ENCODE data around the gene PALD1.

PALD1 gene

DNA sequence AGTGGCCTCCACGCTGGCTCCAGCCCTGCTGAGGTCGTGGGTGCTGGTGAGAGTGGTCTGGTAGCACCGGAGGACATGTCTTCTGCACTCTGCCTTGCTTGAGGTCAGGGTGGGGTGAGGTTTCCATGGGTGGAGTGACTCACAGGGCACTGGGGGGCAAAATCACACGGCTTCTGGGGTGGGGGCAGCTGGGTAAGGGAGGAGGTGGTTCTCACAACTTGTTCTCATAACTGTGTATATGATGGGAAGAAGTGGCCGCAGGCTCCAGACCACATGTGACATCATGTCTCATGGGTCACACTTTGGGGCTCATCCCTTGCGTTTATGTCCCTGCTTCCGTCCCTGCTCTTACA, 124.9 kb downstream of the PALD1 start:
- Histone ChIP-seq H3K4me2 (ENCODE audit: low read depth, low read length, poor library complexity, severe bottlenecking) (no peak overlapping the region), H3K9me3 (ENCODE audit: insufficient read depth, low read length) (no peaks in the 10 kb centered on the region), H3K9me2 (replicated peaks; ENCODE audit: insufficient read depth, low read length) (no peaks in the 10 kb centered on the region), H3K9ac (ENCODE audit: low read length) (no peak overlapping the region), H2AFZ (ENCODE audit: low read depth, low read length, severe bottlenecking) (no peak overlapping the region), H3K79me2 (ENCODE audit: insufficient read depth, low read length) (no peaks in the 10 kb centered on the region), H3K4me3 (ENCODE audit: insufficient read depth, low read length, poor library complexity, severe bottlenecking) (no peak overlapping the region), H3F3A (ENCODE audit: insufficient read depth) (no peaks in the 10 kb centered on the region), H3K36me3 (ENCODE audit: low read length) (no peaks in the 10 kb centered on the region), H3K27ac (ENCODE audit: low read depth, low read length) (no peak overlapping the region), H3K27me3 (ENCODE audit: low read length) (no peaks in the 10 kb centered on the region), H4K20me1 (ENCODE audit: low read depth, low read length) (no peaks in the 10 kb centered on the region)
- no peak for TF ChIP-seq EZH2phosphoT487 (conservative IDR thresholded peaks at IDR 0.05; ENCODE audit: low read length)
- TF ChIP-seq, protein P1, sequence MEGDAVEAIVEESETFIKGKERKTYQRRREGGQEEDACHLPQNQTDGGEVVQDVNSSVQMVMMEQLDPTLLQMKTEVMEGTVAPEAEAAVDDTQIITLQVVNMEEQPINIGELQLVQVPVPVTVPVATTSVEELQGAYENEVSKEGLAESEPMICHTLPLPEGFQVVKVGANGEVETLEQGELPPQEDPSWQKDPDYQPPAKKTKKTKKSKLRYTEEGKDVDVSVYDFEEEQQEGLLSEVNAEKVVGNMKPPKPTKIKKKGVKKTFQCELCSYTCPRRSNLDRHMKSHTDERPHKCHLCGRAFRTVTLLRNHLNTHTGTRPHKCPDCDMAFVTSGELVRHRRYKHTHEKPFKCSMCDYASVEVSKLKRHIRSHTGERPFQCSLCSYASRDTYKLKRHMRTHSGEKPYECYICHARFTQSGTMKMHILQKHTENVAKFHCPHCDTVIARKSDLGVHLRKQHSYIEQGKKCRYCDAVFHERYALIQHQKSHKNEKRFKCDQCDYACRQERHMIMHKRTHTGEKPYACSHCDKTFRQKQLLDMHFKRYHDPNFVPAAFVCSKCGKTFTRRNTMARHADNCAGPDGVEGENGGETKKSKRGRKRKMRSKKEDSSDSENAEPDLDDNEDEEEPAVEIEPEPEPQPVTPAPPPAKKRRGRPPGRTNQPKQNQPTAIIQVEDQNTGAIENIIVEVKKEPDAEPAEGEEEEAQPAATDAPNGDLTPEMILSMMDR (IDR thresholded peaks at IDR 0.05; ENCODE audit: insufficient read depth, low read length, poor library complexity, severe bottlenecking), result no peak

DNA sequence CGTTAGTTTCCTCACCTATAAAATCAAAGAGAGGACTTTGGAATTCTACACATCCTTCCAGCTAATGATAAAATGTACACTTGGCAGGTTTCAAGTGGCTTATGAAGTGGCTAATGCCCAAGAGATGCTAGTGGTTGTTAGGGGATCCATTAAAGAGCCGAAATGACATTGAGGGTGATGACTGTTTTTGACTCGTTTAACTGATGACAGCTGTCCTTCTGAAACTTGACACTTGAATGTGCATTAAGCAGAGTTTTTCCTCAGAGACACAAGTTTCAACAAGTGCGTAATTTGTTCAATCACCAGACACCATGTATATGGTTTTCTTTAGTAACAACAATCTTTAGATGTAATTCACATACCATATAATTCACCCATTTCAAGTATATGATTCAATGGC, 125.5 kb downstream of the PALD1 start:
- H3K4me3 ChIP-seq (ENCODE audit: insufficient read depth, low read length, poor library complexity, severe bottlenecking), result no peak overlapping the region
- no peaks in the 10 kb centered on the region for H3K36me3 ChIP-seq (ENCODE audit: low read length)
- H3K9ac ChIP-seq (ENCODE audit: low read length), result no peak overlapping the region
- H3K79me2 ChIP-seq (ENCODE audit: insufficient read depth, low read length), result no peaks in the 10 kb centered on the region
- H3K27me3 ChIP-seq (ENCODE audit: low read length), result no peaks in the 10 kb centered on the region
- TF ChIP-seq, protein P1 (IDR thresholded peaks at IDR 0.05; ENCODE audit: insufficient read depth, low read length, poor library complexity, severe bottlenecking), result no peak
- TF ChIP-seq EZH2phosphoT487 (conservative IDR thresholded peaks at IDR 0.05; ENCODE audit: low read length), result no peak
- no peaks in the 10 kb centered on the region for H3K9me2 ChIP-seq (replicated peaks; ENCODE audit: insufficient read depth, low read length)
- no peak overlapping the region for H3K4me2 ChIP-seq (ENCODE audit: low read depth, low read length, poor library complexity, severe bottlenecking)
- no peaks in the 10 kb centered on the region for H4K20me1 ChIP-seq (ENCODE audit: low read depth, low read length)
- H3F3A ChIP-seq (ENCODE audit: insufficient read depth), result no peaks in the 10 kb centered on the region
- no peak overlapping the region for H3K27ac ChIP-seq (ENCODE audit: low read depth, low read length)
- H3K9me3 ChIP-seq (ENCODE audit: insufficient read depth, low read length), result no peaks in the 10 kb centered on the region
- H2AFZ ChIP-seq (ENCODE audit: low read depth, low read length, severe bottlenecking), result no peak overlapping the region

DNA sequence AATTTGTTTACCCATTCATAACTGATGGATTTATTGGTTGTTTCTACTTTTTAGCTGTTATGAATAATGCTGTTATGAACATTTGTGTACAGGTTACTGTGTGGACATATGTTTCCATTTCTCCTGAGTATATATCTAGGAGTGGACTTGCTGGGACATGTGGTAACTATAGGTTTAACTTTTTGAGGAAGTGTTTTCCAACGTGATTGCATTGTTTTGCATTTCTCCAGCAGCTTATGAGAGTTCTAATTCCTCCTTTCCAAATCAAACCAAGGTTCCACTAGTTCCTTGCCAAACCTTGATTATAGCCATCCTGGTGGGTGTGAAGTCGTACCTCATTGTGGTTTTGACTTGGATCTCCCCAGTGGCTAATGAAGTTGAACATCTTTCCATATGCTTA, 126.6 kb downstream of the PALD1 start:
- Histone ChIP-seq H3K4me2 (ENCODE audit: low read depth, low read length, poor library complexity, severe bottlenecking) (no peak overlapping the region), H3K4me3 (ENCODE audit: insufficient read depth, low read length, poor library complexity, severe bottlenecking) (no peak overlapping the region), H4K20me1 (ENCODE audit: low read depth, low read length) (no peaks in the 10 kb centered on the region), H3K79me2 (ENCODE audit: insufficient read depth, low read length) (no peaks in the 10 kb centered on the region), H3K9ac (ENCODE audit: low read length) (no peak overlapping the region), H3F3A (ENCODE audit: insufficient read depth) (no peaks in the 10 kb centered on the region), H2AFZ (ENCODE audit: low read depth, low read length, severe bottlenecking) (no peak overlapping the region), H3K27ac (ENCODE audit: low read depth, low read length) (no peak overlapping the region), H3K36me3 (ENCODE audit: low read length) (no peaks in the 10 kb centered on the region), H3K9me3 (ENCODE audit: insufficient read depth, low read length) (no peaks in the 10 kb centered on the region), H3K9me2 (replicated peaks; ENCODE audit: insufficient read depth, low read length) (no peaks in the 10 kb centered on the region), H3K27me3 (ENCODE audit: low read length) (no peaks in the 10 kb centered on the region)
- TF ChIP-seq, protein P1 (IDR thresholded peaks at IDR 0.05; ENCODE audit: insufficient read depth, low read length, poor library complexity, severe bottlenecking), result no peak
- no peak for TF ChIP-seq EZH2phosphoT487 (conservative IDR thresholded peaks at IDR 0.05; ENCODE audit: low read length)

DNA sequence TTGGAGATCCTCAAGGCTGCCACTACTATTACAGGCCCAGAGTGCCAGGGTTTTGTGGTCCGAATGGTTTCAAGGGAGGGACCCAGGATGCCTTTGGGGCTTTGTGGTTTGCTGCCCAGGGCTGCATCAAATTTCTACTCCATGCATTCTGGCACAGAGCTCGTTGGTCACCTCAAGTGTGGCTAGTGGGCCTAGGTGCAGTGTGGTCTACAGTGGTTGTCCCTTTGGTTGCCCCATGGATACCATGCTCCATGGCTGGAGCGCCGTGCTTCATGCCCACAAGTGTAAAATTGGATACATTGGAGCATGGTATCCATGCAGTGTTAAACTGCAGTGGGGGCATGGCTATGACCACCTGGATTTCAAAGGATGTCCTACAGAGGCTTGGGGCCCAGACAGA, 129.4 kb downstream of the PALD1 start:
- H3K4me3 ChIP-seq (ENCODE audit: insufficient read depth, low read length, poor library complexity, severe bottlenecking), result no peak overlapping the region
- no peaks in the 10 kb centered on the region for H3F3A ChIP-seq (ENCODE audit: insufficient read depth)
- no peak overlapping the region for H3K9ac ChIP-seq (ENCODE audit: low read length)
- TF ChIP-seq, protein P1 (IDR thresholded peaks at IDR 0.05; ENCODE audit: insufficient read depth, low read length, poor library complexity, severe bottlenecking), result no peak
- no peak for TF ChIP-seq EZH2phosphoT487 (conservative IDR thresholded peaks at IDR 0.05; ENCODE audit: low read length)
- no peak overlapping the region for H3K4me2 ChIP-seq (ENCODE audit: low read depth, low read length, poor library complexity, severe bottlenecking)
- H3K79me2 ChIP-seq (ENCODE audit: insufficient read depth, low read length), result no peaks in the 10 kb centered on the region
- H3K9me3 ChIP-seq (ENCODE audit: insufficient read depth, low read length), result no peaks in the 10 kb centered on the region
- no peaks in the 10 kb centered on the region for H3K36me3 ChIP-seq (ENCODE audit: low read length)
- H2AFZ ChIP-seq (ENCODE audit: low read depth, low read length, severe bottlenecking), result no peak overlapping the region
- H3K9me2 ChIP-seq (replicated peaks; ENCODE audit: insufficient read depth, low read length), result no peaks in the 10 kb centered on the region
- no peaks in the 10 kb centered on the region for H3K27me3 ChIP-seq (ENCODE audit: low read length)
- H3K27ac ChIP-seq (ENCODE audit: low read depth, low read length), result no peak overlapping the region
- no peaks in the 10 kb centered on the region for H4K20me1 ChIP-seq (ENCODE audit: low read depth, low read length)

All from SU-DHL-6 (cell line).